ENCODE results near the gene PLA2G2F. TPM values are rescaled to one million over a fixed set of nuclear protein-coding genes. Genes with fewer than 3 reads are reported as not detected.

PLA2G2F gene
- total and polyA plus RNA-seq, 9 of the 15 experiments (the other 6 are each of a cell fraction or from before 2014, with no cell fraction given), result not detected

GRCh38 chr1:20179371-20180128, 40.4 kb downstream of the PLA2G2F start (continued):
- TF ChIP-seq MLLT1 (IDR thresholded peaks at IDR 0.05) (no peak), HOMEZ (CRISPR knock-in tag; IDR thresholded peaks at IDR 0.05) (no peak), MAFG (tag; conservative IDR thresholded peaks at IDR 0.05) (no peak), ZNF311 (CRISPR knock-in tag; IDR thresholded peaks at IDR 0.05) (no peak), ZSCAN32 (CRISPR knock-in tag; IDR thresholded peaks at IDR 0.05) (no peak), ZBTB2 (IDR thresholded peaks at IDR 0.05) (no peak), NR1H2 (CRISPR knock-in tag; IDR thresholded peaks at IDR 0.05) (no peak), ZNF197 (CRISPR knock-in tag; IDR thresholded peaks at IDR 0.05; ENCODE audit: low read depth) (no peak), NCOA2 (IDR thresholded peaks at IDR 0.05; ENCODE audit: partially characterized antibody in 2 of 2) (no peak), ARNT (IDR thresholded peaks at IDR 0.05) (peak in 1 of 2 experiments; percentile 70; a peak in 1 of 4 replicates), XRCC4 (IDR thresholded peaks at IDR 0.05; ENCODE audit: extremely low read depth, insufficient read depth, insufficient read length) (no peak), RAD21 (CRISPR knock-in tag; conservative IDR thresholded peaks at IDR 0.05 in 1 of 2, IDR thresholded peaks at IDR 0.05 in 1 of 2) (no peak), ZNF586 (CRISPR knock-in tag; conservative IDR thresholded peaks at IDR 0.05) (no peak), THRB (CRISPR knock-in tag; conservative IDR thresholded peaks at IDR 0.05) (peak; percentile 35; the same call in 1 of the 2 replicates), NFATC3 (IDR thresholded peaks at IDR 0.05) (no peak), ETV1 (tag; conservative IDR thresholded peaks at IDR 0.05; ENCODE audit: low read depth) (no peak), CREB1 (IDR thresholded peaks at IDR 0.05) (no peak), CREB1 (CRISPR knock-in tag; IDR thresholded peaks at IDR 0.05) (no peak), ZNF324 (CRISPR knock-in tag; IDR thresholded peaks at IDR 0.05) (no peak), FOXA3 (CRISPR knock-in tag; conservative IDR thresholded peaks at IDR 0.05 in 1 of 2, IDR thresholded peaks at IDR 0.05 in 1 of 2) (peak in 1 of 2 experiments; percentile 49; a peak in 1 of 4 replicates)
- TF ChIP-seq, protein P1, sequence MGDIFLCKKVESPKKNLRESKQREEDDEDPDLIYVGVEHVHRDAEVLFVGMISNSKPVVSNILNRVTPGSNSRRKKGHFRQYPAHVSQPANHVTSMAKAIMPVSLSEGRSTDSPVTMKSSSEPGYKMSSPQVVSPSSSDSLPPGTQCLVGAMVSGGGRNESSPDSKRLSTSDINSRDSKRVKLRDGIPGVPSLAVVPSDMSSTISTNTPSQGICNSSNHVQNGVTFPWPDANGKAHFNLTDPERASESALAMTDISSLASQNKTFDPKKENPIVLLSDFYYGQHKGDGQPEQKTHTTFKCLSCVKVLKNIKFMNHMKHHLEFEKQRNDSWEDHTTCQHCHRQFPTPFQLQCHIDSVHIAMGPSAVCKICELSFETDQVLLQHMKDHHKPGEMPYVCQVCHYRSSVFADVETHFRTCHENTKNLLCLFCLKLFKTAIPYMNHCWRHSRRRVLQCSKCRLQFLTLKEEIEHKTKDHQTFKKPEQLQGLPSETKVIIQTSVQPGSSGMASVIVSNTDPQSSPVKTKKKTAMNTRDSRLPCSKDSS (IDR thresholded peaks at IDR 0.05; ENCODE audit: low read depth, partially characterized antibody), result no peak

All from K562 (cell line).